ENCODE results near the gene CORIN.
"Not testable (repeated sequence)": the region's sequence is repeated elsewhere in the genome, so short reads cannot be mapped to it uniquely, and the experiment has no call there.

The CORIN gene

GRCh38 chr4:47786958-47787370 lies 50.9 kb downstream of the CORIN start:
- H3K36me3 ChIP-seq (ENCODE audit: control insufficient read depth, insufficient read depth, low read length) = no peaks in the 10 kb centered on the region
- no peaks in the 10 kb centered on the region for H3K4me1 ChIP-seq (ENCODE audit: control insufficient read depth, insufficient read depth, low read length, poor library complexity, severe bottlenecking)
- DNase-seq = no peak
- no peaks in the 10 kb centered on the region for H3K27me3 ChIP-seq (replicated peaks; ENCODE audit: control insufficient read depth, insufficient read depth, low read length, poor library complexity, severe bottlenecking)
- no peak overlapping the region for H3K4me3 ChIP-seq (ENCODE audit: insufficient read depth, low read depth, low read length, poor library complexity, severe bottlenecking)
- H3K9me3 ChIP-seq (ENCODE audit: control insufficient read depth, low read length) = no peaks in the 10 kb centered on the region
- no peak overlapping the region for H3K27ac ChIP-seq (ENCODE audit: insufficient read depth, low read length, poor library complexity, severe bottlenecking)

- Histone ChIP-seq H3K27me3 (replicated peaks; ENCODE audit: control insufficient read depth, insufficient read depth, low read length, poor library complexity, severe bottlenecking) (no peaks in the 10 kb centered on the region), H3K4me3 (ENCODE audit: insufficient read depth, low read depth, low read length, poor library complexity, severe bottlenecking) (no peak overlapping the region), H3K36me3 (ENCODE audit: control insufficient read depth, insufficient read depth, low read length) (no peaks in the 10 kb centered on the region), H3K9me3 (ENCODE audit: control insufficient read depth, low read length) (no peaks in the 10 kb centered on the region), H3K4me1 (ENCODE audit: control insufficient read depth, insufficient read depth, low read length, poor library complexity, severe bottlenecking) (no peaks in the 10 kb centered on the region), H3K27ac (ENCODE audit: insufficient read depth, low read length, poor library complexity, severe bottlenecking) (no peak overlapping the region)
- no peak for DNase-seq
Observed at GRCh38 chr4:47785153-47785552, 52.7 kb downstream of the CORIN start.

GRCh38 chr4:47784222-47784621 lies 53.6 kb downstream of the CORIN start:
- DNase-seq = no peak
- Histone ChIP-seq H3K27me3 (replicated peaks; ENCODE audit: control insufficient read depth, insufficient read depth, low read length, poor library complexity, severe bottlenecking) (no peaks in the 10 kb centered on the region), H3K4me1 (ENCODE audit: control insufficient read depth, insufficient read depth, low read length, poor library complexity, severe bottlenecking) (no peaks in the 10 kb centered on the region), H3K36me3 (ENCODE audit: control insufficient read depth, insufficient read depth, low read length) (no peaks in the 10 kb centered on the region), H3K9me3 (ENCODE audit: control insufficient read depth, low read length) (no peaks in the 10 kb centered on the region), H3K4me3 (ENCODE audit: insufficient read depth, low read depth, low read length, poor library complexity, severe bottlenecking) (no peak overlapping the region), H3K27ac (ENCODE audit: insufficient read depth, low read length, poor library complexity, severe bottlenecking) (no peak overlapping the region)

- H3K27me3 ChIP-seq (replicated peaks; ENCODE audit: control insufficient read depth, insufficient read depth, low read length, poor library complexity, severe bottlenecking) = no peaks in the 10 kb centered on the region
- no peaks in the 10 kb centered on the region for H3K9me3 ChIP-seq (ENCODE audit: control insufficient read depth, low read length)
- no peak overlapping the region for H3K27ac ChIP-seq (ENCODE audit: insufficient read depth, low read length, poor library complexity, severe bottlenecking)
- DNase-seq = no peak
- H3K4me1 ChIP-seq (ENCODE audit: control insufficient read depth, insufficient read depth, low read length, poor library complexity, severe bottlenecking) = no peaks in the 10 kb centered on the region
- H3K36me3 ChIP-seq (ENCODE audit: control insufficient read depth, insufficient read depth, low read length) = no peaks in the 10 kb centered on the region
- no peak overlapping the region for H3K4me3 ChIP-seq (ENCODE audit: insufficient read depth, low read depth, low read length, poor library complexity, severe bottlenecking)
Observed at GRCh38 chr4:47776353-47776752, 61.5 kb downstream of the CORIN start.

- H3K27me3 ChIP-seq (replicated peaks; ENCODE audit: control insufficient read depth, insufficient read depth, low read length, poor library complexity, severe bottlenecking) = no peaks in the 10 kb centered on the region
- no peak overlapping the region for H3K27ac ChIP-seq (ENCODE audit: insufficient read depth, low read length, poor library complexity, severe bottlenecking)
- no peak for DNase-seq
- no peaks in the 10 kb centered on the region for H3K36me3 ChIP-seq (ENCODE audit: control insufficient read depth, insufficient read depth, low read length)
- no peak overlapping the region for H3K4me3 ChIP-seq (ENCODE audit: insufficient read depth, low read depth, low read length, poor library complexity, severe bottlenecking)
- no peaks in the 10 kb centered on the region for H3K9me3 ChIP-seq (ENCODE audit: control insufficient read depth, low read length)
- no peaks in the 10 kb centered on the region for H3K4me1 ChIP-seq (ENCODE audit: control insufficient read depth, insufficient read depth, low read length, poor library complexity, severe bottlenecking)
Observed at GRCh38 chr4:47774079-47774478, 63.8 kb downstream of the CORIN start.

GRCh38 chr4:47771020-47771419 lies 66.8 kb downstream of the CORIN start:
- Histone ChIP-seq H3K9me3 (ENCODE audit: control insufficient read depth, low read length) (no peaks in the 10 kb centered on the region), H3K27ac (ENCODE audit: insufficient read depth, low read length, poor library complexity, severe bottlenecking) (no peak overlapping the region), H3K27me3 (replicated peaks; ENCODE audit: control insufficient read depth, insufficient read depth, low read length, poor library complexity, severe bottlenecking) (no peaks in the 10 kb centered on the region), H3K36me3 (ENCODE audit: control insufficient read depth, insufficient read depth, low read length) (no peaks in the 10 kb centered on the region), H3K4me1 (ENCODE audit: control insufficient read depth, insufficient read depth, low read length, poor library complexity, severe bottlenecking) (no peaks in the 10 kb centered on the region), H3K4me3 (ENCODE audit: insufficient read depth, low read depth, low read length, poor library complexity, severe bottlenecking) (no peak overlapping the region)
- DNase-seq = no peak

- not testable (repeated sequence) for H3K4me3 ChIP-seq (ENCODE audit: insufficient read depth, low read depth, low read length, poor library complexity, severe bottlenecking); H3K4me1 ChIP-seq (ENCODE audit: control insufficient read depth, insufficient read depth, low read length, poor library complexity, severe bottlenecking); H3K36me3 ChIP-seq (ENCODE audit: control insufficient read depth, insufficient read depth, low read length); H3K27me3 ChIP-seq (replicated peaks; ENCODE audit: control insufficient read depth, insufficient read depth, low read length, poor library complexity, severe bottlenecking); DNase-seq; H3K9me3 ChIP-seq (ENCODE audit: control insufficient read depth, low read length); H3K27ac ChIP-seq (ENCODE audit: insufficient read depth, low read length, poor library complexity, severe bottlenecking)
Observed at GRCh38 chr4:47767956-47768355, 69.9 kb downstream of the CORIN start.

GRCh38 chr4:47763279-47763678 lies 74.6 kb downstream of the CORIN start:
- Histone ChIP-seq H3K4me1 (ENCODE audit: control insufficient read depth, insufficient read depth, low read length, poor library complexity, severe bottlenecking) (no peaks in the 10 kb centered on the region), H3K36me3 (ENCODE audit: control insufficient read depth, insufficient read depth, low read length) (no peaks in the 10 kb centered on the region), H3K4me3 (ENCODE audit: insufficient read depth, low read depth, low read length, poor library complexity, severe bottlenecking) (no peak overlapping the region), H3K27me3 (replicated peaks; ENCODE audit: control insufficient read depth, insufficient read depth, low read length, poor library complexity, severe bottlenecking) (no peaks in the 10 kb centered on the region), H3K9me3 (ENCODE audit: control insufficient read depth, low read length) (no peaks in the 10 kb centered on the region), H3K27ac (ENCODE audit: insufficient read depth, low read length, poor library complexity, severe bottlenecking) (no peak overlapping the region)
- DNase-seq = no peak

- no peaks in the 10 kb centered on the region for H3K36me3 ChIP-seq (ENCODE audit: control insufficient read depth, insufficient read depth, low read length)
- DNase-seq = no peak
- H3K4me3 ChIP-seq (ENCODE audit: insufficient read depth, low read depth, low read length, poor library complexity, severe bottlenecking) = no peak overlapping the region
- H3K27ac ChIP-seq (ENCODE audit: insufficient read depth, low read length, poor library complexity, severe bottlenecking) = no peak overlapping the region
- no peaks in the 10 kb centered on the region for H3K27me3 ChIP-seq (replicated peaks; ENCODE audit: control insufficient read depth, insufficient read depth, low read length, poor library complexity, severe bottlenecking)
- no peaks in the 10 kb centered on the region for H3K4me1 ChIP-seq (ENCODE audit: control insufficient read depth, insufficient read depth, low read length, poor library complexity, severe bottlenecking)
- H3K9me3 ChIP-seq (ENCODE audit: control insufficient read depth, low read length) = no peaks in the 10 kb centered on the region
Observed at GRCh38 chr4:47762376-47763266, 75.2 kb downstream of the CORIN start.

GRCh38 chr4:47753316-47753715 lies 84.6 kb downstream of the CORIN start:
- H3K4me1 ChIP-seq (ENCODE audit: control insufficient read depth, insufficient read depth, low read length, poor library complexity, severe bottlenecking); H3K9me3 ChIP-seq (ENCODE audit: control insufficient read depth, low read length); H3K27me3 ChIP-seq (replicated peaks; ENCODE audit: control insufficient read depth, insufficient read depth, low read length, poor library complexity, severe bottlenecking); DNase-seq; H3K36me3 ChIP-seq (ENCODE audit: control insufficient read depth, insufficient read depth, low read length); H3K4me3 ChIP-seq (ENCODE audit: insufficient read depth, low read depth, low read length, poor library complexity, severe bottlenecking); H3K27ac ChIP-seq (ENCODE audit: insufficient read depth, low read length, poor library complexity, severe bottlenecking): not testable (repeated sequence)
